Body of pancreas (tissue), 4 donors: ENCODE data around the gene KATNIP.

Experiments
- POLR2A ChIP-seq, 3 donors: fragments of 450-650 bp; IDR thresholded peaks; one replicate each; pipeline ENCODE4 v1.6.1; 2016; ENCODE audit warnings: antibody characterized with exemption in 3 of 3, mild to moderate bottlenecking in 2 of 3
- TF ChIP-seq, protein P1 (sequence below), 7 experiments: fragments of 450-650 bp in 4 of 7; fragments of 200-600 bp in 3 of 7; sonication (generic) in 3 of 7; IDR thresholded peaks; one replicate each; pipeline ENCODE4 v1.5.1; 2016 to 2019; ENCODE audit warnings: antibody characterized with exemption in 7 of 7

DNA sequence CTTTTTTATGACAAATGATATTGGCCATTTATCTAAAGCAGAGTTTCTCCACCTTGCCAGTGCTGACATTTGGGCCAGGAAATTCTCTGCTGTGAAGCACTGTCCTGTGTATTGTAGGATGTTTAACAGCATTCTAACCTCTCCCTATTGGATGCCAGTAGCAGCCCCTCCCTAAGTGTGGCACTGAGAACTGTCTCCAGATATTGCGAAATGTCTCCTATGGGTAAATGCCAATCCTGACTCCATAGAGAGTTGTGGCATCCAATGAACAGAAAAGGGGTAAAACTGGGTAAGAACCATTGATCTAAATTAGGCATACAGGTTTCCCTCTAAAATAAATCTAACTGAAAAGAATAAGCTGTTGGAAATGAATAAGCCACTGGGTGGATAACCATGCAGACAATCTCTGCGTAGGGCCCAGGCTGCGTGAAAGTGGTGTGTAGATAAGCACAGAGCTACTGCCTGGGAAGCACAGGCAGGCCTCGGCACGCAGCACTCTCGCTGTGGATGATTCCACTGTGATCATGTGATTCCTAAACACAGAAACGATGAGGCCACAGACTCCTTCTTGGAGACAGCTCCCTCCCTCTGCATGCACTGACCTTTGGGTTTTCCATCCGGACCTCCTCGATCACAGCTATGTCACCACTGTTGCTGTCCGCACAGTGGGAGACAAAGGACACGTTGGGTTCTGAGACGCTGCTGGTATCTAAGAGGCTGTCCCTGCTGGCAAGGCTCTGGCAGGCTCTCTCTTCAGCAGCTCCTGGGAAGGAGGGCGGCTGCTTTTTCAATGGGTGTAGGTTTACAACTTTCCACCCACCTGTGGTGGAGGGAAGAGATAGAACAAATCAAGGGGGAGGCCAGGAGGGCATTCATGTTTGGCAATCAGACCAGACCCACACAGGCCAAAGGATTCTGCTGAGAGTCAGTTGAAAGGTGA, 44.4 kb upstream of the KATNIP start:
- TF ChIP-seq POLR2A (IDR thresholded peaks at IDR 0.05), result no peak
- TF ChIP-seq, protein P1, sequence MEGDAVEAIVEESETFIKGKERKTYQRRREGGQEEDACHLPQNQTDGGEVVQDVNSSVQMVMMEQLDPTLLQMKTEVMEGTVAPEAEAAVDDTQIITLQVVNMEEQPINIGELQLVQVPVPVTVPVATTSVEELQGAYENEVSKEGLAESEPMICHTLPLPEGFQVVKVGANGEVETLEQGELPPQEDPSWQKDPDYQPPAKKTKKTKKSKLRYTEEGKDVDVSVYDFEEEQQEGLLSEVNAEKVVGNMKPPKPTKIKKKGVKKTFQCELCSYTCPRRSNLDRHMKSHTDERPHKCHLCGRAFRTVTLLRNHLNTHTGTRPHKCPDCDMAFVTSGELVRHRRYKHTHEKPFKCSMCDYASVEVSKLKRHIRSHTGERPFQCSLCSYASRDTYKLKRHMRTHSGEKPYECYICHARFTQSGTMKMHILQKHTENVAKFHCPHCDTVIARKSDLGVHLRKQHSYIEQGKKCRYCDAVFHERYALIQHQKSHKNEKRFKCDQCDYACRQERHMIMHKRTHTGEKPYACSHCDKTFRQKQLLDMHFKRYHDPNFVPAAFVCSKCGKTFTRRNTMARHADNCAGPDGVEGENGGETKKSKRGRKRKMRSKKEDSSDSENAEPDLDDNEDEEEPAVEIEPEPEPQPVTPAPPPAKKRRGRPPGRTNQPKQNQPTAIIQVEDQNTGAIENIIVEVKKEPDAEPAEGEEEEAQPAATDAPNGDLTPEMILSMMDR (IDR thresholded peaks at IDR 0.05), result no peak
